Right renal pelvis (tissue), 4 donors: ENCODE data around the gene ZBTB17. TPM values are rescaled to one million over a fixed set of nuclear protein-coding genes. Genes with fewer than 3 reads are reported as not detected.
"Not testable (repeated sequence)": the region's sequence is repeated elsewhere in the genome, so short reads cannot be mapped to it uniquely, and the experiment has no call there.

ENCODE experiments used
- DNase-seq, 4 donors: peaks; one replicate each; pipeline ENCODE4 v3.0.0-alpha.2; 2013; ENCODE audit warnings: low read depth in 4 of 4, low spot score in 3 of 4, missing footprints in 1 of 4
- polyA plus RNA-seq, 4 donors: library from polyadenylated mRNA; unstranded; fragments of 120-200 nt; gene quantifications; one replicate each; pipeline ENCODE4 v1.2.1, GENCODE V29; 2013; ENCODE audit not compliant: insufficient read length in 4 of 4

ZBTB17 gene
- polyA plus RNA-seq, 4 donors, result 27.7 to 32.2 (median 28.7) TPM

DNA sequence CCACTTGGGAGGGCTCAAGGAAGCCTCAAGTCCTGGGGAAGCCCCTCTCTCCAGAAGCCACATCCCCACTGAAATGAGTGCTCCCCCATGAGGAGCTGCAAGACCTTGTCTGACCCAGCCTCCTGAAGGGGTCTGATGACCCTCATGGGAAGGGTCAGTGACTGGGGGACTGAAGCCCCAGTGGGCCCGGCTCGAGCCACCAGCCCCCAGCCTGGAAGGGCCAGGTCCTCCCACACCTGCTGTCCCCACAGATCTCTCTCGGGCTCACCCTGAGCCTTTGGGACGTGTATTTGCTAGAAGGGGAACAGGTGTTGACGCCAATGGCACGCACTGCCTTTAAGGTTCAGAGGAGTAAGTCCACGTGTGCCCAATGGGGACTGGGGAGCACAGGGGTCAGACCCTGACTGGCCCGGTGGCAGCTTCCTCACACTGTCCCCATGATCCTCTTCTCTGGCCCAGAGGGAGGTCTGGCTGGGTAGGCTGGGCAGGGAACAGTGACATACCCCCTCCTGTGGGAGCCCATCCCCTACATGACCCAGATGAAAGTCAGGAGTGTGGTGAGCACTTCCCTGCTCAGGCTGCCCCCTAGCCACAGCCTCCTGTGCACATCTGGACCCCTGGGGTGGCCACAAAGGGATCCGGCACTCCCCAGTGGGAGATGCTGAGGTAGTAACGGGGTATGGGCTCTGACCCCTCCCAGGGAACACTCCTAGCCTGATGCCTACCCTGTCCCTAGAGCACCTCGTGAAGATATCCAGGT lies 15.7 kb upstream of the ZBTB17 start:
- DNase-seq, result no peak

GRCh38 chr1:15989776-15990175 lies 13.9 kb upstream of the ZBTB17 start:
- DNase-seq, result no peak

DNA sequence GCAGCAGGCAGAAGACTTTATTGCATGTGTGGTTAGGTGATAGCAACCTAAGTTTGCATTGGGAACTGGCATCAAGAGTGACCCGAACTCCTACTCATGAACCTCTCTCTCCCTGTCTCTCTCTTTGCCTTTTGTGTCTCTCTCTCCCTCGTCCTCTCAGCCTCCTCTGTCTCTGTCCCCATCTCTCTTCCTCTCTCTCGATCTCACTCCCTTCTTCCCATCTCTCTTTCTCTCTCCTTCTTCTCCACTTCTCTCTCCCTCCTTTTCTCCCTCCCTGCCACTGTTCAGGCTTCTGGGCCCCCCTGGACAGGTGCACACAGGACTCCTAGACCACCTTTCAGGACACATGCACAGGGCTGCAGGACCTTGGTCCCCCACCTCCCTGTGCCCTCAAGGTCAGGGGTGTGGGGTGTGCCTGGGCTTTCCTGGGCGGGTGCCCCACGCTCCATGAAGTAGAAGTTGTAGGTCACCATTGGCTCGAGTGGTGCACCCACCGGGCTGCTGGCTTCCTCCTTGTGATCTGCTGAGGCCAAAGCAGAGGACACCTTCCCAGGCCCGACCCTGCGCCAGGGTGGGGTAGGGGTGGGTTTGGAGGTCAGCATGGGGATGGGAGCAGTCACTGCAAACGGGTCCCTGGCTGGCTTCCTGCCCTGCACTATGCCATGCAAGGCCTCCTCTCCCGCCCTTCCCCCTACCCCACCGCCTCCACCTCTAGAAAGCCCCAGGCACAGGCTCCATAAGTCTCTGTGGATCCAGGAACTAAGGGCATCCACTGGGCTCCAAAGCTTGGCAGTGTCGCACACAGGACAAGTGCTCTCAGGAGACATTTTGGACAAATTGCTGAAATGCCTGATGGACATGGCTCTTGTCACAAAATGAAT lies 13.2 kb upstream of the ZBTB17 start:
- DNase-seq, result no peak

DNA sequence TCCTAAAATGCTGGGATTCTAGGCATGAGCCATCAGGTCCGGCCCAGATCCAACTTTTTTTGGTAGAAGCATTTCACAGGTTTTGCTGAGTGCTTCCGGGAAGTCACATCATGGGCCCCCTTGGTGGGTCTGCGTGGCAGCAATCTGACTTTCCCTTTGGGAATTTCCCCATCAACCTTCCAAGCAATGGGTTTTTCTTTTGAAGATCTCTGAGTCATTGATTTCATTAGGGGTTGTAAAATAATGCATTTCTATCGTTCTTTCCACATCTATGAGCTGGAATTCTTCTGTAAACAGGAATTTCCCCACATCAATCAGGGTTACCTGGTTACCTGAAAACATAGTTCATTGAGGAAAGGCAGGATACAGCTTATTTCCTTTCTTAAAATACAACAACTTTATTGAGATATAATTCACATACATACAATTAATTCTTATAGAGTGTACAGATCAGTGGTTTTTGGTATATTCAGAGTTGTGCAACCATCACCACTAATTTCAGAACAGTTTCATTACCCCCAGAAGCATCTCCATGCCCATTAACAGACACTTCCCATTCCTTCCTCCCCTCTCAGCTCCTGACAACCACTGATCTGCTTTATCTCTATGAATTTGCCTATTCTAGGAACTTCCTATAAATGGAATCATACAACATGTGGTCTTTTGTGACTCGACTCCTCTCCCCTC lies 9.9 kb upstream of the ZBTB17 start:
- no peak for DNase-seq

DNA sequence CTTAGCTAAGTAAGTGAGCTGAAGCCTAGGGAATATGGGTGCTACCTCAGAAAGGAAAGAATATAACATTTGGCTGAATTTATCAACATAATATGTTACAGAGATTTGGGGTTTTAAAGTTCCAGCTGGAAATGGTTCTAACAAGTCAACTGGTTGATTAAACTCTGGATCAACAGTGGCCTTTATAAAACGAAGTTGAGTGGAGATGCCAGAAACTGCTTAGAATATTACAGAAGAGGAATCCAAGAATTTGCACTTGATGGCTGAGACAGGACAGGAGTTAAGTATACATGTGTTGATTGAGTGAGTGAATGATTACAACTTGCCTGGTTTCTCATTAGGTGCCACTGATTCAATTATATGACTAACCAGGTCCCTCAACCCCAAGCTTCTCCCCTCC lies 7.4 kb upstream of the ZBTB17 start:
- no peak for DNase-seq

- no peak for DNase-seq
Observed at GRCh38 chr1:15981679-15982078, 5.8 kb upstream of the ZBTB17 start.

- DNase-seq, result not testable (repeated sequence)
Observed at GRCh38 chr1:15977947-15978346, 2.0 kb upstream of the ZBTB17 start.

DNA sequence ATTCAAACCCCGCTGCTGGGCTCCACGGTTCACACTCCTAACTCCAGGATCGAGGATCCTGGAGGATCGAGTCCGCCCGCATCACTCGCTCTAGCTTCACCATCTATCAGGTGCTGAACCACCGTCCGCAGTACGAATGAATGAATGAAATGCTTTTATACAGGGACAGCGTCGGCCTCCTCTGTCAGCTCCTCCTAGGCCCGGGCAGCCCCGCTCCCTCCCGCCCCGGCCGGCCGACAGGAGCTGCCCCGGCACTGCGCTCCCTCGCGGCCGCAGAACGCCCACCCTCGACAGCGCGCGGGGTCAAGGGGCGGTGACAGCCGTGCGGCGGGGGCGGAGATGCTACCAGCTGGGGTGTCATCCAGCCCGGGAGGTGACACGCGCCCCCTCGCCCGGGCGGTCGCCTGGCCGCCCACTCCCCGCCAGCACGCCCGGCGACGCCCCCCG lies 520 bp downstream of the ZBTB17 start:
- DNase-seq, result no peak

GRCh38 chr1:15974855-15975254 lies 1.0 kb downstream of the ZBTB17 start:
- no peak for DNase-seq

DNA sequence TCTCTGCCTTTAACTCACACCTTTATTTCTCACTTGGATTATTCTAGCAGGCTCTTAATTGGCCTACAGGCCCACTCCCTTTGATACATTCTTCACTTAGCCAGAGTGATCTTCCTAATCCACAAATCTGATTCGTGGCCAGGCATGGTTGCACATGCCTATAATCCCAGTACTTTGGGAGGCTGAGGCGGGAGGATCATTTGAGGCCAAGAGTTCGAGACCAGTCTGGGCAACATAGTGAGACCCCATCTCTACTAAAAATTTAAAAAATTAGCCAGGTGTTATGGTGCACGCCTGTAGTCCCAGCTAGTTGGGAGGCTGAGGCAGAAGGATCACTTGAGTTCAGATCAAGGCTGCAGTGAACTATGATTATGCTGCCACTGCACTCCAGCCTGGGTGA lies 2.1 kb downstream of the ZBTB17 start:
- DNase-seq, result no peak

- no peak for DNase-seq
Observed at GRCh38 chr1:15972409-15972808, 3.5 kb downstream of the ZBTB17 start.

GRCh38 chr1:15970911-15971310 lies 5.0 kb downstream of the ZBTB17 start:
- no peak for DNase-seq

GRCh38 chr1:15969321-15969880 lies 6.5 kb downstream of the ZBTB17 start:
- DNase-seq, result no peak

DNA sequence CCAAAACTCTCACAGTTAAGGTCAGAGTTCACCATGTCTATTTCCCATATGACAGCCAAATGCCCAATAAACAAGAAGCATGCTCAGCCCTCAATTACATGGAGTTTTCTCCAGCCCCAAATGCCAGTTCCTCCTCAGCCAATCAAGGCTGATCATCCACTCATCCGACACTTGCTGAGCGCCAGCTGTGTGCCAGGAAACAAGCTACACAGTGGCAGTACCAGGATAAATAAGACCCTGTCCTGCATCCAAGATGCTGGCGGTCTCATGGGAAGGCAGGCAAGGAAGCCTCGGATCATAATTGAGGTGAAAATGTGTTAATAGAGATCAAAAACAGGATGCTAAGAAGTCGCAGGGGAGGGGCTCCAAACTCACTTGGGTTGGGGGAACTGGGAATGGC lies 7.7 kb downstream of the ZBTB17 start:
- DNase-seq, result no peak

GRCh38 chr1:15966956-15967344 lies 9.0 kb downstream of the ZBTB17 start:
- no peak for DNase-seq

GRCh38 chr1:15966081-15966955 lies 9.6 kb downstream of the ZBTB17 start:
- DNase-seq, result no peak

DNA sequence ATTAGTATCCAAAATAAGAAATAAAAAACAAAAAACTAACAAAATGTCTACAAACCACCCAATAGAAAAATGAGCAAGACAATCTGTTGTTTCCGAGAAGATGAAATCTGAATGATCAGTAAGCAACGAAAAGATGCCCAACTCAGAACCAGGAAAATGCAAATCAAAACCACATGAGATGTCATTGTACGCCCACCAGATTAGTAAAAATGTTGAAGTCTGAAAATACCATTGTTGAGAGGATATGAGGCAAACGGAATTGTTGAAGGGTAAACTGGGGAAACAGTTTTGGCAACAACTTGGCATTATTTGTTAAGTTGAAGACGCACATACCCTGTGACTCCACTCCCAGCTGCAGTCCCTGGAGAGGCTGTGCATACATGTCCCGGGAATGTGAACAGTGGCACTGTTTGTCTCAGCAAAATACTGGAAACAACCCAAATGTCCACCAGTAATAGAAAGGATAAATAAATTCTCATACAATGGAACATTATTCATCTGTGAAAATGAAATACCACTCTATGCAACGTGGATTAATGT lies 10.6 kb downstream of the ZBTB17 start:
- no peak for DNase-seq

GRCh38 chr1:15963968-15964648 lies 11.8 kb downstream of the ZBTB17 start:
- DNase-seq, result no peak

DNA sequence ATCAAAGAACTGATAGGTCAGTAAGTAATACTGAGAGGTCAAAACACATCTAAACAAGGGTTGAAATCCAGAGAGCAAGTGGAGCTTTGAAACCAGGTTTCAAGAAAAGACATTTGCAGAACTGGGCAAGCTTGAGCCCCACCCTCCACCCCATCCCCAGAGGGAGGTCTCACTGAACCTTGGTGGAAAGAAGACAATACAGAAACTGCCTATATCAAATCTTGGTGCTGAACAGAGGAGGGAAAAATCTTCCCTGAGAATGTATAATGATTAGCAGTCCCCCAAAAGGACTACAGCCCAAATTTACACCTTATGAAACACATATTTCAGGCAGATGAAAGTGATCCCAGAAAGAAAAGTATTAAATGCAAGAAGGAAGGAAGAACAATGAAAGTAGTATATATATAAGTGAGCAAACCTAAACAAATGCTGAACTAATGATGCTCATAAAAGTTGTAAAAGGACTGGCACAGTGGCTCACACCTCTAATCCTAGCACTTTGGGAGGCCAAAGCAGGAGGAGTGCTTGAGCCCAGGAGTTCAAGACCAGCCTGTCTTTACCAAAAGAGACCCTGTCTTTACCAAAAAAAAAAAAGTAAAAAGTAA lies 12.4 kb downstream of the ZBTB17 start:
- no peak for DNase-seq
